GM11168 (cell line): Measurements from ENCODE around the gene RASGRF1.
"Not testable (repeated sequence)": the region's sequence is repeated elsewhere in the genome, so short reads cannot be mapped to it uniquely, and the experiment has no call there.

Experiments used
- in situ Hi-C: fragments of 300-500 bp; cut with MboI; formaldehyde crosslinking; loops from one replicate; pipeline ENCODE4 v1.12.0; 2022; ENCODE audit warnings: low sequenced_read_pairs; ENCODE audit not compliant: unreplicated experiment

RASGRF1 gene, protein sequence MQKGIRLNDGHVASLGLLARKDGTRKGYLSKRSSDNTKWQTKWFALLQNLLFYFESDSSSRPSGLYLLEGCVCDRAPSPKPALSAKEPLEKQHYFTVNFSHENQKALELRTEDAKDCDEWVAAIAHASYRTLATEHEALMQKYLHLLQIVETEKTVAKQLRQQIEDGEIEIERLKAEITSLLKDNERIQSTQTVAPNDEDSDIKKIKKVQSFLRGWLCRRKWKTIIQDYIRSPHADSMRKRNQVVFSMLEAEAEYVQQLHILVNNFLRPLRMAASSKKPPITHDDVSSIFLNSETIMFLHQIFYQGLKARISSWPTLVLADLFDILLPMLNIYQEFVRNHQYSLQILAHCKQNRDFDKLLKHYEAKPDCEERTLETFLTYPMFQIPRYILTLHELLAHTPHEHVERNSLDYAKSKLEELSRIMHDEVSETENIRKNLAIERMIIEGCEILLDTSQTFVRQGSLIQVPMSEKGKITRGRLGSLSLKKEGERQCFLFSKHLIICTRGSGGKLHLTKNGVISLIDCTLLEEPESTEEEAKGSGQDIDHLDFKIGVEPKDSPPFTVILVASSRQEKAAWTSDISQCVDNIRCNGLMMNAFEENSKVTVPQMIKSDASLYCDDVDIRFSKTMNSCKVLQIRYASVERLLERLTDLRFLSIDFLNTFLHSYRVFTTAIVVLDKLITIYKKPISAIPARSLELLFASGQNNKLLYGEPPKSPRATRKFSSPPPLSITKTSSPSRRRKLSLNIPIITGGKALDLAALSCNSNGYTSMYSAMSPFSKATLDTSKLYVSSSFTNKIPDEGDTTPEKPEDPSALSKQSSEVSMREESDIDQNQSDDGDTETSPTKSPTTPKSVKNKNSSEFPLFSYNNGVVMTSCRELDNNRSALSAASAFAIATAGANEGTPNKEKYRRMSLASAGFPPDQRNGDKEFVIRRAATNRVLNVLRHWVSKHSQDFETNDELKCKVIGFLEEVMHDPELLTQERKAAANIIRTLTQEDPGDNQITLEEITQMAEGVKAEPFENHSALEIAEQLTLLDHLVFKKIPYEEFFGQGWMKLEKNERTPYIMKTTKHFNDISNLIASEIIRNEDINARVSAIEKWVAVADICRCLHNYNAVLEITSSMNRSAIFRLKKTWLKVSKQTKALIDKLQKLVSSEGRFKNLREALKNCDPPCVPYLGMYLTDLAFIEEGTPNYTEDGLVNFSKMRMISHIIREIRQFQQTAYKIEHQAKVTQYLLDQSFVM (N-terminal part only)

DNA sequence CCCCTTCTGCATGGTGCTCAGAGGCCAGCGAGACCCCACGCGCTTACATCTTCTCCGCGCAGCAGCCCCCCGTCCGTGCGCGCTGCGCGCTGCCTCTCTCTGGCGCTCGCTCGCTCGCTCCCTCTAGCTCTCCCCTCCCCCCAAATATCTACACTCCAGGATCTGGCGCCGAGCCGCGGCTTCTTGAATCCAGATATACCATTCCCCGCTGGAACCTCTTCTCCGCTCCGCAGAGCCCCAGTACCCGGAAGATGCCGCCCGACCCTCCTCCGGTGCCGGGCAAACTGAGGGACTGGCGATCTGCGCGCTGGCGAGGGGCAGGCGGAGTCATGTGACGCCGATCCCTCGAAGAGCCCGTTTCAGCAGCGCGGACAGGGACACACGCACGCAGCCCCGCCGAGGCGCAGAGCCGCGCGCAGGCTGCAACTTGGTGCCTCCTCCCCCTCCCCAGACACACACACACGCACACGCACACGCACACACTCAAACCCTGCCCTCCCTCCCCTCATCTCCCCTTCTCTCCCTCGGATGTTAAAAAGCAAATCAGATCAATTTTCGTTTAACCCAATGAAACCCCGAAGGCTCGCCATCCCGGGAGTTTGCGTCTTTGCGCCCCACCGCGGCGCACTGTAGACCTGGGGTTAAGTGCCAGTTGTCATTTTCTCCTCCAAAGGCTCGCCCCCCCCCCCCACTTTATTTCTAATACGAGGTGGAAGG, at the start of gene RASGRF1:
RASGRF1 (minus strand) TSS at position 294 of the 717 bp plus-strand sequence; CDS start at position 12, 282 bp downstream.
- in situ Hi-C loops, result no loop called here

DNA sequence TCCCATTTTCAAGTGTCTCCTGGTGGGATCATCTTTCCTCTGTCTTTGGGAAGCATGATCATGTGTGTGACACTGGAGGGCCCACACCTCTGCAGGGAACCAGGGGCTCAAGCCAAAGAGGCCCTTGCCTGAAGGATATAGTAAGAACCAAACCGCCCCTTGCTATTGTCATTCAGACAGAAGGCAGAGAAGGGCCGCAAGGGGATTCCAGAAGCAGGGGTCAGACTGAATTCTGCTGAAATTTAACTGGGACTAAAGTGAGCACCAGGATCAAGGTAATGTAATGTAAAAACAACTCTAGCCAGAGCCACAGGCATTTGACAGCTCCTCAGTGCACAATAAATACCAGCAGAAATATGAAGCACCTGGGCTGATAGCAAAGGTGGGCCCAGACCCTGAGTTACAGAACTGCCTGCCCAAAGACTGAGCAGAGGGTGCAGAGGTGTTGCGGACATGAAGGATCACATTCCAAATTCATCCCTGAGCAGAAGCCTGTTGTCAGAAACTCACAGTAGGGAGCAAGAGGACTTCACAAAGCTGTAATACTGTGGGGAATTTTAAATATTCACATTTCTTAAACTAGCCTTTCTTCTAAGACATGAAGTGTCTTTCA, 46.0 kb upstream of the RASGRF1 start:
- in situ Hi-C loops, result no loop called here

DNA sequence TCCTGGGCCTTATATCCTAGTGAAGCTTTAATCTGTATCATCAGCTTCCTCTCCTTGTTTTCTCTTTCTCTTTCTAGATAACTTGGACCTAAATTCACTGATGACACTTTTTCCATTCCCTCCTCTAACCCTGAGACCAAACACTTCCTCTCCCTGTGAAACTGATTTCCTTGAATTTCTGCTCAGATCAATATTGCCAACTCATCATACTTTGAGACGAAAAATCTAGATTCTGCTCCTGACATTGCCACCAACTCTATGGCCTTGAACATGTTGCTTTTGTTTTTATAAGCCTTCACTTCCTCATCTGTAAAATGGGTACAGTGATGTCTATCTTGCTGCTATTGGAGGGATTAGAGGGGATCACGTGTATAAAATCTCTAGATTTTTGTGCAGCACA, 42.7 kb upstream of the RASGRF1 start:
- in situ Hi-C loops, result no loop called here

DNA sequence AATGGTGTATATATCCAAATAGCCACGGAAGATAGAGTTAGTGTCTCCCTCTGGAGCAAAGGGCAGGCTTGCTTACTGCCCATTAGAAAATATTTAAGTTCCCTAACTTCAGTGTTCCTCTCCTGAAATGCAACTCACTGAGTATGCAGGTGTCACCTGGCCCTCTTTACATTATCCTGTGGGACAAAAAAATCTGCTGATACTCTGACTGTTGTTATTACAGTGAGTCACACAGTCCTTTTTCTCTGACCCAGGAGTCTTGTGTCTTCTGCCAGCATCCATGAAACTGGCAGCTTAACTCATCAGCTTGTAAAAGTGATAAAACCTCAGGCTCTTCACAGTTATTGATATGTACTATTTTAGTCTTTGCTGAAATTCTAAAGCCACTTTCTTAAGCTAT, 42.2 kb upstream of the RASGRF1 start:
- in situ Hi-C loops, result no loop called here

DNA sequence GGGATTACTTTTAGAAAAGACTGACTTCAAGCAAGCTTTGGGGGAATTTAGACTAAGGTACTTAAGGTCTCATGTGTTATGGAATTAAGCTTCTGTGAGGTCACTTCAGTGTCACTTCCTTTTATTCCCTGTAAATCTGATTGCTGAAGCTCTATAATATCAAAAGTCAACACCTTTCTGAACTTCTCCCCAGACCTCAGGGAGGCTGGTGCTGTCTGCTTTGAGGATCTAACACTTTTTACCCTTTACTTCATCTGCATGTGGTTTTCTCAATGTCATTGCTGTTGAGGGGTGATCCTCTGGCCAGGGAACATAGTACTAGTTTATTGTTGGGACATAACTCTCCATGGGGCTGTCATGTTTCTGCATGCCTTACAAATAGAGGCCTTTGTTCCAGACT, 41.8 kb upstream of the RASGRF1 start:
- in situ Hi-C loops, result no loop called here

DNA sequence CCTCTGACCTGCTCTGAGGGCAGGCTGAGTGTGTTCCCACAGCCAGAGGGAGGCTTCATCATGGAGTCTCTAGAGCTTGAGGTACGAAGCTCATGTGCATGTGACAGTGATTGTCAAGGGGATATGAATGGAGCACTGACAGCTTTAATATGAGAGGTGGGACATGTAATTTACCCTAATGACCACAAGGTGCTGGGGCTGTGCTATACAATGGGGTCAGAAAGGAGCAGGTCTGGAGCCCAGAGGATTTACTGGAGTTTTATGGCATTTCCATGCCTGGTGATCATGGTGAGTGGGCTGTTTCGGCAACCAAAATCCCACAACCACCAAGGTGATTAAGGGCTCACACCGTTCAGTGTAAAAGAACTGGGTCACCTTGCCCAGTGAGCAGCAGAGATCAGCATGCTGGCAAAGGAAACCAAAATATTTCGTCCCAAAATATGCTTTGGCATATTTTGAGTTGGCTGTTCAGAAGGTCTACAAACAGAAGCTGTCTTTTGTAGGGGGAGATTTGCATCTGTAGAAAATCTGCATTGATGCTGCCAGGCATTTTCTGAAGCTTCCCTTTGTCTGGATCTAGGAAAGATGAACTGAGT, 40.1 kb upstream of the RASGRF1 start:
- in situ Hi-C loops, result no loop called here

DNA sequence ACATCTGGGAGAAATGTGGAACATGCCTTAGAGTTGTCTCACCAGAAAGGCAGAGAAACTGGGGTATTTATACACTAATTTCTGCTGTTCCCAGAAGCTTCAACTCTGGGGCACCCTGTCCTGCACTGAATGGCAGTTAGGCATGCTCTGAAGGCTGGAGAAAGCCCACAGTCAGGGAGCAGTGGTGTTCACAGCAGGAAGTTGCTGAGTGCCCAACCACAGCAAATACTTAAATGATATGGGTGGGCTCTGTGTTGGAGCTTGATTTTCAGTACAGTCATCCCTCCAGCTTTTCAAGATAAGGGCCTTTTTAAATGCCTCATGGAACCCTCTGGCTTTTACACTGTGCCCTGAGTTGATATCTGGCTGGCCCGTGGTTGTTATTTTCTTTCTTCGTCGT, 38.7 kb upstream of the RASGRF1 start:
- in situ Hi-C loops, result no loop called here

DNA sequence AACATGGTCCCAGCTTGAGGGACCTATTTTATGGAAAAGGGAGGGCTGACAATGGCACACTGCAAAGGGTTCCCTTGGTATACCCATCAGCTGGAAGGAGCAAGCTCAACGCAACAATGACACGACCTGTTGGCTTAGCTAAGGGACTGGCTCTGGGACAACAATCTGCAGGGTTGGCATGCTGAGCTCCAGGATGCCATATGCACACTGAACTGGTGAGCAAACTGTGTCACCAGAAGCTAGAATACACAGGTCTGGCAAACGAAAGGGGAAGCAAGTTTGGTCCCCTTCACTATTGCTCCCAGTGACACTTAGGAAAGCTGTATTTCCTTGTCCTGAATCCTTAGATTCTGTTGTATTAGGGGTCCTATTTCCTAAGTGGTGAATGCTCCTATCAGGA, 38.0 kb upstream of the RASGRF1 start:
- in situ Hi-C loops, result no loop called here

DNA sequence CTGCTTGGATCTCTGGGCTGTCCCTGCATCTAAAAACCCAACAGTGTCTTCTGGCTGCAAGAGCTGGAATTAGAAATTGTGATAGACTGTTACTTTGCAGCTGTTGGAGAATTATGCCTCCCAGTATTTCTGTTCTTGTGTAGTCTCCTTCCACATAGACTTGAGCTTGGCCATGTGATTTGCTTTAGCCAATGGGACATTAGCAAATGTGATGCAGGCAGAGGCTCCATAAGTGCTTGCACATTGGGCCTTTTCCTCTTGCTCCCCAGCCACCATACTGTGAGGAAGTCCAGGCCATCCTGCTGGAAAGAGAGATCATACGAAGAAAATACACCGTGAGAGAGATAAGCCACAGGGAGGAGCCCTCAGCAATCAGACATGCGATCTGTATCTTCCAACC, 33.8 kb upstream of the RASGRF1 start:
- in situ Hi-C loops, result no loop called here

DNA sequence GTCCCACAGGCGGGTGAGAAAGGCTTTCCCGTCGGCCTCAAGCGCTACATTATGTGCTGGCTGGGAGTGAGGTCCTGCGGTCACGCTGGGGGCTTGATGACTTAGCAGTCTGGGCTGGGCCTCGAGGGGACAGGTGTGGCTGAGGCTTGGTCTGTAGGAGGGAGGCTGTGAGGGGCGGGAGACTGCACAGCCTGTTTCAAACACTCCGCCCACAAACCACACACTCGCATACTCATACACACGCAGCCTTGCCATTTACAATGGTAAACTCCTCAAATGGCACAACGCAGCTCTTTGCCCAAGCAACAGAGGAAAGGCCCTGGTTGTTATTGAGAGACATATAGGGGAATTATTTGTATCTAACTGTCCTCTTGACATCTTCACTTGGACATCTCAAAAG, 32.4 kb upstream of the RASGRF1 start:
- in situ Hi-C loops, result no loop called here

DNA sequence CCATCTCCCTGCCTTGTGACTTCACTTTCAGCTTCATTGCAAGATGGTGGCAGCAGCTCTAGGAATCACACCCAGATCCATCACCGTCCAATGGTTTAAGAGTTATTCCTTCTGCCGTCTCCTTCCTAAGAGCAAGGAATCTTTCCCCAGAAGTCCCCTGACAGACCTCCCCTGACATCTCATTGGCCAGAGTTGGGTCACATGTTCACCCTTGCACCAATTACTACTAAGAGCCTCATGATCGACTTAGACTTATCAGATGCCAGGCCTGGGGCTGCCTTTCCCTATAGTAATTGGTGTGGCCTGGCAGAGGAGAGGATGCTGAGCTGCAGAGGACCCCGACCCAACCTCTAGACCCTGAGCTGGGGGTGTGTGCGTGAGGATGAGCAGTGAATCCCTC, 31.8 kb upstream of the RASGRF1 start:
- in situ Hi-C loops, result no loop called here

DNA sequence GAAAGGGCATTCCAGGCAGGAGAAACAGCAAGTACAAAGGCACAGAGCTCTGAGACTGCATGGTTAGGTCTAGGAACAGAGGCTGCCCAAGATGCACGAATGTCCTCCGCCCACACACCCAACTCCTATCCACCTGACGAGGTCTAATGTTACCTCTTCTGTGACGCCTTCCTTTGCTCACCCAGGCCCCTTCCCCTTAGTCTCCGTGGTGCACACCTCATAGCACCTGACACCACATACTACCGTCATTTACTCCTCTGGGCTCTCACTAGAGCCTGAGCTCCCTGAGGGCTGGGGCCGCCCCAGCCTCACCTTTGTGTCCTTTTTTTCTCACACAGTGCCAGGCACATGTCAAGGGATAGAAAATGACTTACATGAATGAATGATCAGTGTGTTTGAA, 31.0 kb upstream of the RASGRF1 start:
- in situ Hi-C loops, result no loop called here

DNA sequence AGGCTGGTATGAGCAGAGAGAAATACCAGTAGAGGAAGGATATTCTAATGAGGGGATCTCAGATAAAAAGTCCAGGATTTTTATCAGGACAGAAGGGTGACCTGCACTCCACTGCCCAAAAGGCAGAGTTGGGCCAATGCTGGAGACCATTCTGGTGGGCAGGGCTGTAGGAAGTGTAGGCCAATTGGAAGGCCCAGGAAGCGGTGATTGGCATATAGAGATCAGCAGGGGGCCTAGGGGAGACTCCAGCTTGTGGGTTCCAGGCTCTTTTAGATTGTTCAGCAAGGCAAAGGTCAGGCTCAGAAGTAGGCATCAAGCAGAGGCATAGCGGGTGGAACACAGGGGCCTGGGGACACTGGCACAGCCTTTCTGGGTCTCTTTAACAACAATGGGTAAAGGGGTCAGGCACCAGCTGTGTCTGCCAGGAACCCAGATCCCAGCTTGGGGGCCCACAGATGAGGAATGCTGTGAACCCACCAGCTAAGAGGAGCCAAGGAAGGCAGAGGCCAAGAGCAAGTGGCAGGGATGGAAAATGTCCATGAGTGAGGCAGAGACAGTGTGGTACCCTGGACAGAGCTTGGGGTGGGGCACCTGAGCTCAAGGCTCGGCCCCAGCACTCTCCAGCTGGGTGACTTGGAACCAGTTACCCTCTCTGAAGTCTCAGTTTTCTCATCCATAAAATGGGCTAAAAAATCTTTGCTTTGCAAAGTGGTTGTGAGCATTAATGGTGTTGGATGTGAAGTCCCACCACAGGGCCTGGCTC, 27.0 kb upstream of the RASGRF1 start:
- in situ Hi-C loops, result no loop called here

DNA sequence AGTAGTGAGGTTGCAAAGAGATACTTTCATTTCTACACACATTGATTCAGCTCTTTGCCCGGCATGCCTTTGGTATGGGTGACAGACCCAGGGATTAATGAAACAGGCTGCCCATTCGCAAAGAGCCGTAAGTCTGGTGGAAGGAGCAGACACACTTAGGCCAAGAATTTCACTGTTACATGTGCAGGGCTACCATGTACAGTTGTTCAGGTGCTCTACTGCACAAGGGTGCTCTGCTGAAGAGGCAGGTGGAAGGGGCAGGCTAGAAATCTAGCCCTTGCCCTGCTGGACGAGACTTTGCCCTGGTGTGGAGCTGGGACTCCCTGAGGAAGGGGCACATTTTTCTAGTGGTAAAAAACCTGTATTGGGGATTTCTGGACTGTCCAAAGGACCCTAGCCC, 26.2 kb upstream of the RASGRF1 start:
- in situ Hi-C loops, result no loop called here

DNA sequence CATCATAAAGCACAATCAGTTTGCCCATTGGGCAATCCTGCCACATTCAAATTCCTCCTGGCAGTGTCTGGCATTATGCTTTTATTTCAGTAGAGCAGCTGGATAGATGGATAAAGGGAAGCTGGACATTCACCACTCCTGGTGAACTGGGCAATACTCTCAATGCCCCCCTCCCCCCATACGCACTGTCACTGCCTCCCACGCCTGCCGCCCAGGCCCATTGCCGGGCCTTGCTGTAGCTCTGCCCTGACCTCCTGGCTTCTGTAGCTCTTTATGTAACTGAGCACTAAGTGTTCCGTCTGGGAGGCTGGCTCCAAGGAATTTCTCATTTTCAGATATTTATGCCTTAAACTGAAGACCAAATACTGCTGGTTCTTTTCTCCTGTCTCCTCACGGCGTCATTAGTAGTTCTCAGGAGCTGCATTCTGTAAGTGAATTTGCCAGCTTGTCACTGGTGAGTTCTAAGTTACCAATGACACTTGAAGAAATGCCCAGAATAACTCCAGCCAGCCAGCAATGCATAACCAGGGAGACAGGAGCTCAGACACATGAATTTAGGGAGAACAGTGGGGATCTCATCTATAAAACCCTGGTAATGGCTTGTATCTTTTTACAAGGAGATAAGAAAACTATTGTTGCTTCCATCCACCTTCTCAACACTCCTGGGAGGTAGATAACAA, 25.5 kb upstream of the RASGRF1 start:
- in situ Hi-C loops, result no loop called here

DNA sequence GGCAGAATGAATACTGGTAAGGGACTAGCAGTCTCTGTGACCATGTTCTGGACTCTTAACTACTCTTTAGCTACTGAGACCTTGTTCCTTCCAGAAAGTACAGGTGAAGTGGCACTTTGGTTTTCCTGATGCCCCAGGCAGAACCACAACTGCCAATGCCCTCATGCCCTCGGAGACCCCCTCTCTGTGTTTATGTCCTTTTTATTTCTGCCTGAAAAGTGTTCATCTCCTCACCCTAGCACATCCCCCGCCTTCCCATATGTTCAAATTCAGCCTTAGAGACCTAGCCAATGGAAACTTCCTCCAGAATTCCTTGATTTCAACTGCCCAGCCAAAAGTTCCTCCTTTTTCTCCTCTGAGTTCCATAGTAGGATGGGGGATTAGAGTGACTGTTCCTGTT, 23.3 kb upstream of the RASGRF1 start:
- in situ Hi-C loops, result no loop called here

DNA sequence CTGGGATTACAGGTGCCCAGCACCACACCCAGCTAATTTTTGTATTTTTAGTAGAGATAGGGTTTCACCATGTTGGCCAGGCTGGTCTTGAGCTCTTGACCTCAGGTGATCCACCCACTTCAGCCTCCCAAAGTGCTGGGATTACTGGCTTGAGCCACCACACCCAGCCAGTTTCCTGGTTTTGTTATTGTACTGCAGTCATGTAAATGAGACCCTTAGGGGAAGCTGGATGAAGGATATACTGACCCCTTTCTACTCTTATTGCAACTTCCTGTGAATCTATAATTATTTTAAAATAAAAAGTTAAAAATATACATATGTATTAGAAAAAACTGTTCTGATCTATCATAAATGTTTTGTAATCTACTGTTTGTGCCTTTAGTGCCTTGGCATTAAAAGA, 20.8 kb upstream of the RASGRF1 start:
- in situ Hi-C loops, result not testable (repeated sequence)

DNA sequence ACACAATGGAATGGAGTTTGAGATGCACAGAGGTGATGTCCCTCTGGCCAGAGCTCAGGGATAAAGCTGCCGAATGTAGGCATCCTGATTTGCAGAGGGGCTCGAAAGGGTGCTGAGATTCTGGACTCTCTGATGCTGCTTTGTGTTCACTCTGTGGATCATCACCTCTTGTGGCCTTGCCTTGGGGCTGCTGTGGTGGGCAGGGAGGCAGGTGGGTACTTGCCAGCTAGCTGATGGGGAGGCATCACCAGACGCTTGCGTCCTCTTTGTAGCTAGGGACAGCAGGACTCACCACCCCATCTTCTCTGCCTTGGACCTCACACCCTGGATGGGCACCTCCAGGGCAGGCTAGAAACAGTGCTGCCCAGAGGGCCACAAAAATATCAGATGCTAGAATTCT, 14.6 kb upstream of the RASGRF1 start:
- in situ Hi-C loops, result no loop called here
